Measurements from ENCODE around the gene MED12.

DNA sequence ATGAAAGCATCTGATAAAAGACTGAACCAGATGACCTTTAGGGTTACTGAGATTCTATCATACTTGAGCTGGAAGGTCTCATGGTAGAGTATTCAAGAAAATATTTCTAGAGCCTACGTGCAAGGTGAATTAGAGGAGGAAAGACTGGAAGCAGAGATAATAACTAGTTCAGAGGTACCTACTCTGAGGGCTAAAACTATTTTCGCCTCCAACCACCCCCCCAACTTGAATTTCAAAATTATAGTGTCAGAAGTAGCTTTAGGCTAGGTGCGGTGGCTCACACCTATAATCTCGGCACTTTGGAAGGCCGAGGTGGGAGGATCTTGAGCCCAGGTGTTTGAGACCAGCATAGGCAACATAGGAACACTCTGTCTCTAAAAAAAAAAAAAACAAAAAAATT is 57.1 kb downstream of the MED12 start:
- TF ChIP-seq EZH2 (IDR thresholded peaks at IDR 0.05) (no peak), POLR2AphosphoS5 (IDR thresholded peaks at IDR 0.05; ENCODE audit: borderline replicate concordance, low read depth, low read length) (no peak)
